Measurements from ENCODE around the gene JARID2.

Gene JARID2

GRCh38 chr6:15476631-15477380 is 230.9 kb downstream of the JARID2 start:
- no peak for DNase-seq

DNA sequence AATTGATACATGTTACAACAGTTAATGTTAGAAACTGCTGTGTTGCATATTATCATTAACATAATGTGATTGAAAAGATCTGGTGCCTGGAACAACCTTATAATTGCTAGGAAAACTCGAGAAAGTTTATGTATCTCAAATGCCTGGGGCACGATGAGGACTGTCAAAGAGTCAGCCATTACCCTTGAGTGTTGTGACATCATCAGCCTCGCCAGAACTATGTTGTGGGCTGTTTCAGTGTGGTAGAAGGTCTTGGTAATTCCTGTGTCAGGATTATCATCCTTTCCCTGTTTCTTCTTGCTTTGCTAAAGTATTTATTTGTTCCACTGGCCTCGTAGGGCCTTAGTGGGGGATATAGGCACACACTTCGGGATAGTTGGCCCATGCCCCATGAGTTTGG is 231.9 kb downstream of the JARID2 start:
- DNase-seq, result no peak

GRCh38 chr6:15479761-15480160 is 233.9 kb downstream of the JARID2 start:
- no peak for DNase-seq

- peak in 1 of 2 experiments; percentile 4 for DNase-seq
Observed at GRCh38 chr6:15480525-15480924, 234.7 kb downstream of the JARID2 start.

GRCh38 chr6:15481390-15482291 is 235.8 kb downstream of the JARID2 start:
- no peak for DNase-seq

DNA sequence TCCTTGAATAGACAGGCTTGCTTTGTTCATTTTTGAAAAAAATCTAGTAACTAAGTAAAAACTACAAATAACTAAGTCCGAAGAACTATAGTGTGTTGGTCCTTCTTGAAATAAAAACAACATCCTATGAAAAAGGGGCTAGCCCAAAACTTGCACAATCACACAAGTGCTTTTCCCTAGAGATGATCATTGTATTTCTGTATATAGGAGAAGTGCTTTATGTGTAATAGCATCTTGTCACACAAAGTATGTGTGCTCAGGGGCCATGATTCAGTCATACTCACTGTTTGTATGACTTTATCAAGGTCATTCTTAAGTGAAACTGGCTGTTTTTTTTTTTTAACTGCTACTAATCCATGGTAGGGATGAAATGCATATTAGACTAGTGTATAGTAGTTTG is 237.2 kb downstream of the JARID2 start:
- no peak for DNase-seq

DNA sequence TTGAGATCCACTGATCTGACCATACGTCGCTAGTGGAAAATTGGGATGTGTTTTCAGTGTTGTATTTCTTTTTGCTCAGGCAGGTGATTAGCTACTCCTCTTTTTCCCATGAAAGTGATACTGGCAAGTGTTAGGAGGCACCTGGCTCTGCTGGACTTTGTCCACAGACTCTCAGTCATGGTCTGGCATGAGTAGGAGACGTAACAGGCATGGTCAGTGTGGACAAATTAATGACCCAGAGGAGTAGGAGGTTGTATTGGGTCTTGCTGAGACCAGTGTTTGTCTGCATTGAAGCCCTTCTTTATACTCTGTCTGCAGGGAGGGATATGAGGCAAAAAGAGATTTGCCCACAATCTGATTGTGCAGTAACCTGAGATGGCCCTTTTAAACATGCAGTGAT is 238.3 kb downstream of the JARID2 start:
- DNase-seq, result no peak

DNA sequence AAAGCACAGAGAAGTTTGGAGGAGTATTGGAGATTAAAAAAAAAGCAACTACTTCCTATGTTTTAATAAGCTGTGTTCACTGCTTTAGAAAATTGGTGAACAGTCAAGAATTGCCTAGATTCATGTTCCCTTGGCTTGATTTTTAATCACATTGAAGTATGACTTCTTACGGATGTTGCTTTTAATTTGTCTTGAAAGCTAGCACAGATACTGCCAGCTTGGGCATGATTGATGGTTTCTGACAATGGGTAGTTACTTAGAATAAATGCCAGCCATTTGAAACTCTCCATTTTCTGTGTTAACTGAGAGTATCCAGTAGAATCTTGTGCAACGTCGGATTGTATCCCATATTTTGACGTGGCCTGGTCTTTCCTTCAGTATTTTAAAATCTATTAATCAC is 239.0 kb downstream of the JARID2 start:
- DNase-seq, result no peak

- no peak for DNase-seq
Observed at GRCh38 chr6:15485936-15486335, 240.1 kb downstream of the JARID2 start.

DNA sequence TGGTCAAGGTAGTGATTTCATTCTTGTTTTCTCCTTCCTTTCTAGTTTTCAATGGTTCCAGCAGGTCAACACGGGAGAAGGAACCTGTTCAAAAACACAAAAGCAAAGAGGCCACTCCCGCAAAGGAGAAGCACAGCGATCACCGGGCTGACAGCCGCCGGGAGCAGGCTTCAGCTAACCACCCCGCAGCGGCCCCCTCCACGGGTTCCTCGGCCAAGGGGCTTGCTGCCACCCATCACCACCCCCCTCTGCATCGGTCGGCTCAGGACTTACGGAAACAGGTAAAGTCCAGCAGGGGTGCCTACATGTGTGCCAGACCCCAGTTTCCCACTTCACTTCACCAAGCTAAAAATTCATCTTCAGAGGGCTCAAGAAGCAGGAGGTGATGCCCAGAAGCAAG is 241.4 kb downstream of the JARID2 start:
- DNase-seq, result no peak

DNA sequence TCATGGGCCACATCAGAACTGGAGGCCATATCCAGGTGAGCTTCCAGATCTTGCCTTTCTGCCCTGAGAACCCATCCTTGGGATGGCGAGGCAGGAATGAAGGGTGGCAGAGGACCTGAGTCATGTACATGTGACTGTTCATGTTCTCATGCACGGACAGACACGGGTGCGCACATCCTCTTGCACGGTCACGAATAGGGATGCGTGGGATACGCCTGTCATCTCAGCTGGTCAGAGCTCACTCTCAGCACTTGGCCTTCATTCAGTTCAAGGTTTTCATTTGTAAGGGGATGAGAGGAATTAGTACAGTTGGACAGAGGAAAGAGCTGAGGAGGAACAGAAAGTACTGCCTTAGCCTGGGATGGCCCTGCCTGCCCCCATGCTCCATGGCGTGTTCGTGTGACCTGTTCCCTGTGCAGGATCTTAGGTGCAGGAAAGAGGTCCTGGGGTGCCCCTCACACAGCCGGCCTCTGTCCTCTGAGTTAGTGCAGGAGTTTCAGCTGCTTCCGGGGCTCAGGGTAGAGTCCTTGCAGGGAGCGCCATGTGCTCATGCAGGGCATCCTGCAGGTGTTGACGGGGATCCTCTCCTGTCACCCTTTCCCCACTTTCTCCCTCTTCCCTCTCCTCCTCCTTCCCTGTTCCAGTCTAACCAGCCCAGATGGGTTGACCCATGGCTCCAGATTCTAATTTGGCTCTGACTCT is 243.5 kb downstream of the JARID2 start:
- no peak for DNase-seq

DNA sequence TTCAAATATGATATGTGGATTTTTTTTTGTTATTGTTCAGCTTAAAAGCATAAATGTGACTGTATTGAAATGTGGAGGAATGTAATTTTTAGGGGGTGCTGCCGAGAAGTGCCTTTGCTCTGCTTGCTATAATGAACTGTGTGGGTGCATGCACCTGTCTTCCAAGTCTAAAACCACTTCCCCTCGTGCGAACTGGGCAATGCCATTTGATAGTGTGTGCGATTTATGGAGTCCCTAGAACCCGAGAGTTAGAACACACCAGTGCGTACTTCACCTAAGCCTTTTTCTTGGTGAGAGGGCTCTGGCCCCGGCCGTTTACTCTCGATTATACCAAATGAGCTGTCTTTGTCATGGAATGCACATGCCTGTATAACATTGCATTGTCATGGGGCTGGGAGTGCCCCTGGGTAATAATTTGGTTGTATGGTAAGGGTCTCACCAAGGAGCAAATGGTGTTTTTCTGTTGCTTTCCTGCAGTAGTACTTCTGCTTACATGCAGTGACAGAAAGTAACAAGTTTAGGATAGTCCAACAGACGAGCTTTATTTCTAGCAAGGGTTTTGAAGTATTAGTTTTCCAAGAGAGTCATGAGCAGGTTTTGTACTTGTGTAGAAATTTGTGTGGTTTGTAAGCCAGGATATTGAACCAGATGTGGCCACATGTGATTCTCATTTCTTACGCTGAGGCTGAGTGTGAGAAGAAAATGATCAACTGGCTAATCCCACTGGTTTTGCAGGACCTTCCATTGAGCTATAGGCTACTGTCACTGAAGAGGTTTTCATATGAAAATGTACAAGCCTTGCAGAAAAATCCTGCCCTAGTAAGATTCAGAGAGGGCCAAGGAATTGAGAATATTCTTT is 244.6 kb downstream of the JARID2 start:
- DNase-seq, result no peak

DNA sequence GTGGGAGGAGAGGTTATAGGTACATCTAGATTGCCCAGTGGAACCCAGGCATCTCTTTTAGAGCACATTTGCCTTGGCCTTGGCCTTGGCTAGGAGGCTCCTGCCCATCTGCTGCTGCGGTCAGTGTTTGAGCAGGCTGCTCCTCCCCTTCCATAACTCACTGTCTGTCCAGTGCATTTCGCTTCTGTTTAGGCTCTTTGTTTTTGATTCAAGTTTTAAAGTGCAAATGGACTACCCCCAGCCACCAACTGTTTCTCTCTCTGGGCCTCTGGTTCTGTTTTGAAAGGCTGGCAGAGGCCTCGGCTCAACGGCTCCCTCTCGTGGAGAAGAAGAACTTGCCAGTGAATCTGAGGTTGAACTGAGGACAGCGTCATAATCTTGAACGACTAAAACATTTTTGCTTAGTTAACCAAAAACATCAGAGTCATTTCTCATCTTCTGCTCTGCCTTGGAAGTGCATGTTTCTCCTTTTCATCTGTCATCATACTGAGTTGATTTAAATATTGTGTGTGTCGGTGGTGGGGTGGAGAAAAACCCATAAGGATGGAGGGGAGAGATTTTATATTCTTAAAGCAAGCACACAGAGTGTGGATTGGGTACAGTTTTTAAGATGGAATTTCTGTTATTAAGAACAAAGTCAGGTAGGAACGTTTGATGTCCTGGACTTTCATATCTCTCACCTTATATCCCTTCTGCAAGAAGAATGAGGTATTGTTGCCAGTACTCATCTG is 245.6 kb downstream of the JARID2 start:
- peak; percentile 51 to 59 for DNase-seq

- no peak for DNase-seq
Observed at GRCh38 chr6:15491986-15492269, 246.1 kb downstream of the JARID2 start.

- DNase-seq, result no peak
Observed at GRCh38 chr6:15493437-15494168, 247.7 kb downstream of the JARID2 start.

- DNase-seq, result no peak
Observed at GRCh38 chr6:15495375-15495901, 249.6 kb downstream of the JARID2 start.

- DNase-seq, result no peak
Observed at GRCh38 chr6:15496345-15497131, 250.7 kb downstream of the JARID2 start.

- no peak for DNase-seq
Observed at GRCh38 chr6:15498640-15499039, 252.8 kb downstream of the JARID2 start.

- no peak for DNase-seq
Observed at GRCh38 chr6:15499125-15499524, 253.3 kb downstream of the JARID2 start.

GRCh38 chr6:15499591-15499990 is 253.7 kb downstream of the JARID2 start:
- no peak for DNase-seq
